NOMO-1 (cell line): ENCODE data around the gene PAGR1.
"Not testable (repeated sequence)": the region's sequence is repeated elsewhere in the genome, so short reads cannot be mapped to it uniquely, and the experiment has no call there.

Experiments
- DNase-seq, 2 experiments: peaks; one replicate each; lab custom pipeline; 2025; ENCODE audit not compliant: unreplicated experiment in 2 of 2; lab: John Stamatoyannopoulos, UW

PAGR1 gene

GRCh38 chr16:29811896-29812665 is 3.9 kb upstream of the PAGR1 start, which contains the start of gene PRRT2:
PRRT2 (plus strand) TSS chr16:29812193; CDS start chr16:29813055, 862 bp downstream.
- DNase-seq, result no peak

- no peak for DNase-seq
Observed at GRCh38 chr16:29812754-29813643, 3.0 kb upstream of the PAGR1 start.

GRCh38 chr16:29813644-29814562 is 2.0 kb upstream of the PAGR1 start:
- DNase-seq, result no peak

- no peak for DNase-seq
Observed at GRCh38 chr16:29814592-29814991, 1.4 kb upstream of the PAGR1 start.

- DNase-seq, result peak in 1 of 2 experiments; percentile 67
Observed at GRCh38 chr16:29815032-29815721, 775 bp upstream of the PAGR1 start.

GRCh38 chr16:29816694-29817441 is 916 bp downstream of the PAGR1 start:
- DNase-seq, result peak; percentile 43 to 62

- DNase-seq, result no peak
Observed at GRCh38 chr16:29818082-29818481, 2.1 kb downstream of the PAGR1 start.

GRCh38 chr16:29819506-29819905 is 3.6 kb downstream of the PAGR1 start:
- DNase-seq, result no peak

- peak; percentile 68 to 71 for DNase-seq
Observed at GRCh38 chr16:29820271-29820701, 4.3 kb downstream of the PAGR1 start, which contains the start of gene MVP. MVP (plus strand) TSS chr16:29820462; CDS start chr16:29830550, 10,088 bp downstream.

GRCh38 chr16:29820730-29821642 is 5.0 kb downstream of the PAGR1 start:
- peak in 1 of 2 experiments; percentile 14 for DNase-seq

- no peak for DNase-seq
Observed at GRCh38 chr16:29821643-29822115, 5.7 kb downstream of the PAGR1 start.

- no peak for DNase-seq
Observed at GRCh38 chr16:29824589-29825144, 8.7 kb downstream of the PAGR1 start.

- DNase-seq, result no peak
Observed at GRCh38 chr16:29825145-29826044, 9.4 kb downstream of the PAGR1 start.

- DNase-seq, result no peak
Observed at GRCh38 chr16:29826342-29826695, 10.4 kb downstream of the PAGR1 start.

- no peak for DNase-seq
Observed at GRCh38 chr16:29830774-29831173, 14.8 kb downstream of the PAGR1 start.

- no peak for DNase-seq
Observed at GRCh38 chr16:29831490-29831889, 15.5 kb downstream of the PAGR1 start.

- DNase-seq, result not testable (repeated sequence)
Observed at GRCh38 chr16:29833219-29833618, 17.3 kb downstream of the PAGR1 start.
